ENCODE data around the gene BICRA.

Gene BICRA

DNA sequence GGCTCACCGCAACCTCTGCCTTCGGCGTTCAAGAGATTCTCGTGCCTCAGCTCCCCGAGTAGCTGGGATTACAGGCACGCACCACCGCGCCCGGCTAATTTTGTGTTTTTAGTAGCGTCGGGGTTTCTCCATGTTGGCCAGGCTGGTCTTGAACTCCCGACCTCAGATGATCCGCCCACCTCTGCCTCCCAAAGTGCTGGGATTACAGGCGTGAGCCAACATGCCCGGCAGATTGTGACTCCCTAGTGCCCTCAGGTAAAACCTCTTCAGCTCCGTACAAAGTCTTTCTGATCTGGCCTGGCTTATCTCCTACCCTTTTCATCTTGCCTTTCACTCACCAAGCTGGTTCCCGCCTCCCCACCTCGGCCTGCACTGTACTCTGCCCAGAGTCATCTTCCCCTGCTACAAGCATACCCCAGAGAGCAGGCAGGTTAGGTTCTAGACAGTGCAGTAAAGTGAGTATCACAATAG lies 15.0 kb downstream of the BICRA start:
- TF ChIP-seq, protein P1, sequence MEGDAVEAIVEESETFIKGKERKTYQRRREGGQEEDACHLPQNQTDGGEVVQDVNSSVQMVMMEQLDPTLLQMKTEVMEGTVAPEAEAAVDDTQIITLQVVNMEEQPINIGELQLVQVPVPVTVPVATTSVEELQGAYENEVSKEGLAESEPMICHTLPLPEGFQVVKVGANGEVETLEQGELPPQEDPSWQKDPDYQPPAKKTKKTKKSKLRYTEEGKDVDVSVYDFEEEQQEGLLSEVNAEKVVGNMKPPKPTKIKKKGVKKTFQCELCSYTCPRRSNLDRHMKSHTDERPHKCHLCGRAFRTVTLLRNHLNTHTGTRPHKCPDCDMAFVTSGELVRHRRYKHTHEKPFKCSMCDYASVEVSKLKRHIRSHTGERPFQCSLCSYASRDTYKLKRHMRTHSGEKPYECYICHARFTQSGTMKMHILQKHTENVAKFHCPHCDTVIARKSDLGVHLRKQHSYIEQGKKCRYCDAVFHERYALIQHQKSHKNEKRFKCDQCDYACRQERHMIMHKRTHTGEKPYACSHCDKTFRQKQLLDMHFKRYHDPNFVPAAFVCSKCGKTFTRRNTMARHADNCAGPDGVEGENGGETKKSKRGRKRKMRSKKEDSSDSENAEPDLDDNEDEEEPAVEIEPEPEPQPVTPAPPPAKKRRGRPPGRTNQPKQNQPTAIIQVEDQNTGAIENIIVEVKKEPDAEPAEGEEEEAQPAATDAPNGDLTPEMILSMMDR (IDR thresholded peaks at IDR 0.05; ENCODE audit: extremely low read depth, missing control alignments), result no peak
- no peak for DNase-seq (ENCODE audit: low spot score)

DNA sequence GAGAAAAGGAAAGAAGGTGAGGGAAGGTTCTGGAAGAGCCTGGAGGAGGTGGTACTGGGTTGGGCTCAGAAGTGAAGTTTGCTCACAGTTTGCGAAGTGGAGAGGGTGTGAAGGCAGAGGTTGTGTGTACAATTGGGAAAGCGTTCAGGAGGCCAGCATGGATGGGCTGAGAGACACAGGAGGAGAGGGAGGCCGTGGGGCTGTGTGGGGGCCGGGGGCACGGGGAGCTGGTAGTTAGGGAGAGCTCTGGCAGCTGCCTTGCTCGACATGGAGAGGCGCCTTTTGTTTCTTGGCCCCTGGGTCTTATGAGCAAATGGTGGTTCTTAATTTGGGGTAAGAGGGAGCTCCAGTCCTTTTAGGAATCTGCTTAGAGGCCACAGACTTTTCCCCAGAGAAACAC lies 16.7 kb downstream of the BICRA start:
- TF ChIP-seq, protein P1 (IDR thresholded peaks at IDR 0.05; ENCODE audit: extremely low read depth, missing control alignments), result no peak
- no peak for DNase-seq (ENCODE audit: low spot score)

DNA sequence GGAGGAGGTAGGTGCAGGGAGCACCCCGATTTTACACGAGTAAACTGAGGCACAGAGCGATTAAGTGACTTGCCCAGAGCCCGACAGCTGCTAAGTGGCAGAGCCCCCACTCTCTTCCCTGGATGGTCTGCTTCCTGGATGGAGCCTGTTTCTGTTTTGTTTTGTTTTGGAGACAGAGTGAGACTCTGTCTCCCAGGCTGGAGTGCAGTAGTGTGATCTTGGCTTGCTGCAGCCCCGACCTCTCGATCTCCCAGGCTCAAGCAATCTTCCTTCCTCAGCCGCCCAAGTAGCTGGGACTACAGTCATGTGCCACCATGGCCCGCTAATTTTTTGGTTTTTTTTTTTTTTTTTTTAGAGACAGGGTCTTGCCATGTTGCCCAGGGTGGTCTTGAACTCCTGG lies 17.3 kb downstream of the BICRA start:
- no peak for DNase-seq (ENCODE audit: low spot score)
- TF ChIP-seq, protein P1 (IDR thresholded peaks at IDR 0.05; ENCODE audit: extremely low read depth, missing control alignments), result no peak

DNA sequence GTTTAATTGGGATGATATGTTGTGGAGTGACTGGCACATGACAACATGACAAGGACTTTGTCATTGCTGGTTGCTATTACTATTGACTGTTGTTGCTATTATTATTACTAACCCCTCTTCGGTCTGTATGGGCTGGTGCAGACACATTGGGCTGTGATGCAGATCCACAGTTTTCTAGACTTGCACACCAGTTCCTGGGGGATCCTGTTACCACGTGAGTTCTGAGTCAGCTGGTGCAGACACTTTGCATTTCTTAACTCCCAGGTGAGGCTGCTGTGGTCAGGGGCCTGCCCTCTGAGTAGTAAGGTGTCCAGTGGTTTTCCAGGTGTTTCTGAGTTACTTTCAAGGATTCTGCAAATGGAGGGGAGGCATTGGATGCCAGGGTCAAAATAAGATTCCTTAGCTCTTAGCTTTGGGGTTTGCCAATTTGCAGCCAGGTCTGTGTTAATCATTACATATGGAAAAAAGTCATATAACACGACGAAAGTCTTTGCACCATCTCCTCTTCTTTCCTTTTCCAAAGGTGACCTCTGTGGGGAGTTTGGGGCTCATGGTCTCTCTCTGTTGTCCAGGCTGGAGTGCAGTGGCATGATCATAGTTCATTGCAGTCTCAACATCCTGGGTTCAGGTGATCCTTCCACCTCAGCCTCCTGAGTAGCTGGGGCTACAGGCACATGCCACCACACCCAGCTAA lies 19.3 kb downstream of the BICRA start:
- no peak for DNase-seq (ENCODE audit: low spot score)

DNA sequence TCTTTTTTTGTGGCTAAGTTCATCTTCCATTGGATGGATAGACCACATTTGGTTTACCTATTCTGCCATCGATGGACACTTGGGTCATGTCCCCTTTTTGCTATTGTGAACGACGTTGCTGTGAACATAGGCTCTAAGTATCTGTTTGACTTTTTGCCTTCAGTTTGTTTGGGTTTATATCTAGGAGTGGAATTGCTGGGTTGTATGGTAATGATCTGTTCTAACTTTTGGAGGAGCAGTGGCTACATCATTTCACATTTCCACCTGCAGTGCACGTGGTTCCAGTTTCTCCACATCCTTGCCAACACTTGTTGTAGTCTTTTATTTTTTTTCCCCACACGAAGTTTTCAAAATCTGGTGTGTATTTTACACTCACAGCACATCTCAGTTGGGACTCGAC lies 21.7 kb downstream of the BICRA start:
- TF ChIP-seq, protein P1 (IDR thresholded peaks at IDR 0.05; ENCODE audit: extremely low read depth, missing control alignments), result no peak
- DNase-seq (ENCODE audit: low spot score), result no peak

More for the DNA sequence above, 19.3 kb downstream of the BICRA start:
- TF ChIP-seq, protein P1 (IDR thresholded peaks at IDR 0.05; ENCODE audit: extremely low read depth, missing control alignments), result no peak

GRCh38 chr19:47631681-47632446 lies 22.9 kb downstream of the BICRA start:
- TF ChIP-seq, protein P1 (IDR thresholded peaks at IDR 0.05; ENCODE audit: extremely low read depth, missing control alignments), result no peak
- no peak for DNase-seq (ENCODE audit: low spot score)

DNA sequence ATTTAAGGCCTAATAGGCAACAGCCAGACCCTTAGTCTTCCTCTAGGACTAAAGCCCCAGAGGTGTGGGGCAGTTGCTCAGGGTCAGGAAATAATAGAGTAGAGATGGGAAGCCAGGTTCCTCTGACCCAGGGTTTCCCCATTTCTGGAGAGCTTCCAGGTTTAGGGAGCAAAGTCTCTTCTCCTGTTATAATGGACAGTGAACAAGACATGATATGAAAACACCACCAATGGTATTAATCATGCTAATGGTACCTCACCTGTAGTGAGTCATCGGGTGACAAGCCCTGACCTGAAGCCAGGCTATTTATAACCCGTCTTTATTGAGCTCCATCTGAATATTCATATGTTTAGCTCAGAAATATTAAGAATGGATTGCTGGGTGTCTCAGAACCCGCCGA lies 24.6 kb downstream of the BICRA start:
- no peak for DNase-seq (ENCODE audit: low spot score)
- TF ChIP-seq, protein P1 (IDR thresholded peaks at IDR 0.05; ENCODE audit: extremely low read depth, missing control alignments), result no peak
